ENCODE results near the gene DAPK1.

GRCh38 chr9:87618226-87618625 lies 120.6 kb downstream of the DAPK1 start:
- TF ChIP-seq, protein P1, sequence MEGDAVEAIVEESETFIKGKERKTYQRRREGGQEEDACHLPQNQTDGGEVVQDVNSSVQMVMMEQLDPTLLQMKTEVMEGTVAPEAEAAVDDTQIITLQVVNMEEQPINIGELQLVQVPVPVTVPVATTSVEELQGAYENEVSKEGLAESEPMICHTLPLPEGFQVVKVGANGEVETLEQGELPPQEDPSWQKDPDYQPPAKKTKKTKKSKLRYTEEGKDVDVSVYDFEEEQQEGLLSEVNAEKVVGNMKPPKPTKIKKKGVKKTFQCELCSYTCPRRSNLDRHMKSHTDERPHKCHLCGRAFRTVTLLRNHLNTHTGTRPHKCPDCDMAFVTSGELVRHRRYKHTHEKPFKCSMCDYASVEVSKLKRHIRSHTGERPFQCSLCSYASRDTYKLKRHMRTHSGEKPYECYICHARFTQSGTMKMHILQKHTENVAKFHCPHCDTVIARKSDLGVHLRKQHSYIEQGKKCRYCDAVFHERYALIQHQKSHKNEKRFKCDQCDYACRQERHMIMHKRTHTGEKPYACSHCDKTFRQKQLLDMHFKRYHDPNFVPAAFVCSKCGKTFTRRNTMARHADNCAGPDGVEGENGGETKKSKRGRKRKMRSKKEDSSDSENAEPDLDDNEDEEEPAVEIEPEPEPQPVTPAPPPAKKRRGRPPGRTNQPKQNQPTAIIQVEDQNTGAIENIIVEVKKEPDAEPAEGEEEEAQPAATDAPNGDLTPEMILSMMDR (IDR thresholded peaks at IDR 0.05; ENCODE audit: low read length), result no peak
- no peak for TF ChIP-seq EZH2phosphoT487 (IDR thresholded peaks at IDR 0.05; ENCODE audit: low read length)
